PC-9 (cell line): ENCODE results near the gene OCSTAMP. TPM values are rescaled to one million over a fixed set of nuclear protein-coding genes. Genes with fewer than 3 reads are reported as not detected.

Experiments
- BruUV-seq: library from RNA; stranded (reverse); fragments of 400-500 nt; replicated peaks from 2 replicates; lab custom pipeline; 2021; lab: Mats Ljungman, UMichigan
- CTCF ChIA-PET: fragments of 300-600 bp; sonication (Branson Sonifier 250); formaldehyde crosslinking; loops from one replicate; lab custom pipeline; 2022; ENCODE audit warnings: antibody characterized with exemption; lab: Charles Lee
- POLR2A ChIA-PET: fragments of 300-600 bp; sonication (Branson Sonifier 250); formaldehyde crosslinking; loops from one replicate; lab custom pipeline; 2022; ENCODE audit warnings: antibody characterized with exemption; ENCODE audit not compliant: unreplicated experiment; lab: Charles Lee
- DNase-seq, 2 experiments: peaks; one replicate each; pipeline versions ENCODE4 v3.0.0 to v3.0.0-alpha.2; 2015 to 2022; ENCODE audit warnings: mixed read lengths in 1 of 2
- H2AFZ ChIP-seq: fragments of 200-600 bp; sonication (generic); 2 replicates; pipeline ENCODE4 v1.8.1; 2017; ENCODE audit warnings: antibody characterized with exemption
- H3F3A ChIP-seq: fragments of 200-600 bp; sonication (generic); 2 replicates; pipeline ENCODE4 v1.8.1; 2017; ENCODE audit warnings: antibody characterized with exemption, mild to moderate bottlenecking, low read depth; ENCODE audit not compliant: insufficient read depth
- H3K27ac ChIP-seq: fragments of 200-600 bp; sonication (generic); 2 replicates; pipeline ENCODE4 v1.6.1; 2016; ENCODE audit warnings: mixed run types
- H3K27me3 ChIP-seq: fragments of 200-600 bp; sonication (generic); 2 replicates; pipeline ENCODE4 v1.6.1; 2016; ENCODE audit warnings: low read depth, mixed run types; ENCODE audit not compliant: insufficient read depth
- H3K36me3 ChIP-seq: fragments of 200-600 bp; sonication (generic); 2 replicates; pipeline ENCODE4 v1.6.1; 2016; ENCODE audit warnings: low read depth, mixed run types
- H3K4me1 ChIP-seq: fragments of 200-600 bp; sonication (generic); replicated peaks from 2 replicates; pipeline ENCODE4 v1.6.1; 2016; ENCODE audit warnings: mixed run types; ENCODE audit not compliant: insufficient read depth
- H3K4me2 ChIP-seq: fragments of 200-600 bp; sonication (generic); 2 replicates; pipeline ENCODE4 v1.6.1; 2017; ENCODE audit warnings: mixed run types
- H3K4me3 ChIP-seq: fragments of 200-600 bp; sonication (generic); 2 replicates; pipeline ENCODE4 v1.6.1; 2016; ENCODE audit warnings: mixed run types
- H3K79me2 ChIP-seq: fragments of 200-600 bp; sonication (generic); 2 replicates; pipeline ENCODE4 v1.6.1; 2017; ENCODE audit warnings: low read depth, mixed run types
- H3K9me2 ChIP-seq: fragments of 200-600 bp; sonication (generic); 2 replicates; pipeline ENCODE4 v1.8.1; 2017; ENCODE audit warnings: mild to moderate bottlenecking; ENCODE audit not compliant: insufficient read depth
- H3K9me3 ChIP-seq: fragments of 200-600 bp; sonication (generic); 2 replicates; pipeline ENCODE4 v1.8.1; 2016; ENCODE audit warnings: low read depth; ENCODE audit not compliant: insufficient read depth
- H4K20me1 ChIP-seq: fragments of 200-600 bp; sonication (generic); 2 replicates; pipeline ENCODE4 v1.8.1; 2017; ENCODE audit not compliant: insufficient read depth
- EZH2 ChIP-seq: fragments of 200-600 bp; sonication (generic); IDR thresholded peaks from 2 replicates; pipeline ENCODE4 v1.8.0; 2017; ENCODE audit warnings: antibody characterized with exemption, low read depth
- intact Hi-C: fragments of 100-400 bp; cut with micrococcal nuclease; formaldehyde crosslinking; loops from one replicate; pipeline ENCODE4 v1.10.0; 2022; ENCODE audit not compliant: unreplicated experiment
- total RNA-seq: library from RNA; stranded (reverse); gene quantifications from 2 replicates; pipeline ENCODE4 v1.2.3, GENCODE V29; 2021
- TF ChIP-seq, protein P1 (sequence below): fragments of 200-600 bp; sonication (generic); conservative IDR thresholded peaks from 2 replicates; pipeline ENCODE4 v1.6.1; 2017; ENCODE audit warnings: mixed run types, antibody characterized with exemption, mild to moderate bottlenecking, moderate library complexity

OCSTAMP gene
- total RNA-seq, 1 experiment from 2014 or later = not detected

DNA sequence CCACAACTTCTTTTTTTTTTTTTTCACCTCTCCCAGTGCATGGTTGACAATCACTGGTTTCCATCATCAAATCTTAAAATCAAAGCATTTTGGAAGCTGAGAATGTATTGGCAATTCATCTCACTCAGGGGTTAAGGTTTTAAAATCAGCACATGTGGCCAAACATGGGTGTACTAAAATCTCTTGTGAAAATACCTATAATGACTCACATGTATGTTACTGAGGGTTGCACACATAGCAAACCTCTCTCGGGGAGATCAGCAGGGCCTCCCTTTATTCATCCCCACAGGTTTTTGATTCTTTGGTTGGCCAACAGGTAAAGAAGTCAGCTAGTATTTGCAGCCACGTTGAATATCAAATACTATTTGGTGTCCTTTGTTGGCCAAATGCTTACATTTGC, 44.3 kb upstream of the OCSTAMP start:
- TF ChIP-seq EZH2 = no peak
- TF ChIP-seq, protein P1, sequence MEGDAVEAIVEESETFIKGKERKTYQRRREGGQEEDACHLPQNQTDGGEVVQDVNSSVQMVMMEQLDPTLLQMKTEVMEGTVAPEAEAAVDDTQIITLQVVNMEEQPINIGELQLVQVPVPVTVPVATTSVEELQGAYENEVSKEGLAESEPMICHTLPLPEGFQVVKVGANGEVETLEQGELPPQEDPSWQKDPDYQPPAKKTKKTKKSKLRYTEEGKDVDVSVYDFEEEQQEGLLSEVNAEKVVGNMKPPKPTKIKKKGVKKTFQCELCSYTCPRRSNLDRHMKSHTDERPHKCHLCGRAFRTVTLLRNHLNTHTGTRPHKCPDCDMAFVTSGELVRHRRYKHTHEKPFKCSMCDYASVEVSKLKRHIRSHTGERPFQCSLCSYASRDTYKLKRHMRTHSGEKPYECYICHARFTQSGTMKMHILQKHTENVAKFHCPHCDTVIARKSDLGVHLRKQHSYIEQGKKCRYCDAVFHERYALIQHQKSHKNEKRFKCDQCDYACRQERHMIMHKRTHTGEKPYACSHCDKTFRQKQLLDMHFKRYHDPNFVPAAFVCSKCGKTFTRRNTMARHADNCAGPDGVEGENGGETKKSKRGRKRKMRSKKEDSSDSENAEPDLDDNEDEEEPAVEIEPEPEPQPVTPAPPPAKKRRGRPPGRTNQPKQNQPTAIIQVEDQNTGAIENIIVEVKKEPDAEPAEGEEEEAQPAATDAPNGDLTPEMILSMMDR = no peak
- no peaks in the 10 kb centered on the region for H3K27me3 ChIP-seq
- no peaks in the 10 kb centered on the region for H4K20me1 ChIP-seq
- H3K4me2 ChIP-seq = no peak overlapping the region
- H3K36me3 ChIP-seq = no peaks in the 10 kb centered on the region
- H3K4me1 ChIP-seq = no peaks in the 10 kb centered on the region
- CTCF ChIA-PET = interaction anchor here (0.5 kb wide), 1 partner anchor 1157 kb away, joined by 4 read pairs; no protein-coding TSS in a partner anchor
- no peak overlapping the region for H3K4me3 ChIP-seq
- H3K27ac ChIP-seq = no peak overlapping the region
- intact Hi-C loops = no loop called here
- no peak overlapping the region for H2AFZ ChIP-seq
- no peaks in the 10 kb centered on the region for H3K9me3 ChIP-seq
- H3K79me2 ChIP-seq = no peaks in the 10 kb centered on the region
- POLR2A ChIA-PET = no interaction called here
- DNase-seq = no peak
- H3K9me2 ChIP-seq = no peaks in the 10 kb centered on the region
- H3F3A ChIP-seq = no peaks in the 10 kb centered on the region
- BruUV-seq = no TSS peak

- TF ChIP-seq, protein P1 = no peak; the same call in 1 of the 2 replicates
- Histone ChIP-seq H3K4me3 (no peak overlapping the region), H4K20me1 (no peaks in the 10 kb centered on the region), H3K4me2 (no peak overlapping the region), H3K27me3 (no peaks in the 10 kb centered on the region), H3K27ac (no peak overlapping the region), H3K9me3 (no peaks in the 10 kb centered on the region), H3K4me1 (no peaks in the 10 kb centered on the region), H3K36me3 (no peaks in the 10 kb centered on the region), H3K79me2 (no peaks in the 10 kb centered on the region), H3F3A (no peaks in the 10 kb centered on the region), H2AFZ (no peak overlapping the region), H3K9me2 (no peaks in the 10 kb centered on the region)
- CTCF ChIA-PET = no interaction called here
- no TSS peak for BruUV-seq
- intact Hi-C loops = no loop called here
- no peak for DNase-seq
- POLR2A ChIA-PET = no interaction called here
Measured at GRCh38 chr20:46592580-46593362, 42.3 kb upstream of the OCSTAMP start.

DNA sequence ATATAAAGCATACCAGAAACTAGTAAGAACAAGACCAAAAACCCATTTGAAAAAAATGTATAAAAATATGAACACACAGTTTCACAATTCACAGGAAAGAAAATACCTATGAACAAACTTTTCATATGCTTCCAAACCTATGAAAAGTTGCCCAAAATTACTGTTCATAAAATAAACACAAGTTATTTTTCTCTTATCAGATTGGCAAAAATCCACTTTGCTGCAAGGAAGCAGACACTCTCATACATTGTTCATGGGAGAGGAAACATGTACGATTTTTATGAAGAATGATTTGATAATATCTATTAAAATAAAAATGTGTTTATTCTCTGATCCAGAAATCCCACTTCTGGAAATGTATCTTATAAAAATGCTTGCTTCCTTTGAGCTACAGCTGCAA, 40.0 kb upstream of the OCSTAMP start:
- no peak overlapping the region for H3K4me2 ChIP-seq
- H2AFZ ChIP-seq = no peak overlapping the region
- no peaks in the 10 kb centered on the region for H3K9me2 ChIP-seq
- no peaks in the 10 kb centered on the region for H4K20me1 ChIP-seq
- ChIA-PET CTCF (interaction anchor here (0.7 kb wide), 1 partner anchor 17 kb away, joined by 7 read pairs; no protein-coding TSS in a partner anchor), POLR2A (no interaction called here)
- H3K9me3 ChIP-seq = no peaks in the 10 kb centered on the region
- no peaks in the 10 kb centered on the region for H3K27me3 ChIP-seq
- no TSS peak for BruUV-seq
- H3F3A ChIP-seq = no peaks in the 10 kb centered on the region
- intact Hi-C loops = no loop called here
- TF ChIP-seq, protein P1 = no peak
- no peaks in the 10 kb centered on the region for H3K4me1 ChIP-seq
- no peak overlapping the region for H3K4me3 ChIP-seq
- H3K79me2 ChIP-seq = no peaks in the 10 kb centered on the region
- H3K36me3 ChIP-seq = no peaks in the 10 kb centered on the region
- no peak overlapping the region for H3K27ac ChIP-seq
- DNase-seq = no peak
